ENCODE data around the gene ENTPD2. TPM values are rescaled to one million over a fixed set of nuclear protein-coding genes. Genes with fewer than 3 reads are reported as not detected.

Gene ENTPD2
- total and polyA plus RNA-seq, 9 of the 15 experiments (the other 6 are each of a cell fraction or from before 2014, with no cell fraction given), result 0.04 to 0.60 (median 0.14) TPM; not detected in 4

DNA sequence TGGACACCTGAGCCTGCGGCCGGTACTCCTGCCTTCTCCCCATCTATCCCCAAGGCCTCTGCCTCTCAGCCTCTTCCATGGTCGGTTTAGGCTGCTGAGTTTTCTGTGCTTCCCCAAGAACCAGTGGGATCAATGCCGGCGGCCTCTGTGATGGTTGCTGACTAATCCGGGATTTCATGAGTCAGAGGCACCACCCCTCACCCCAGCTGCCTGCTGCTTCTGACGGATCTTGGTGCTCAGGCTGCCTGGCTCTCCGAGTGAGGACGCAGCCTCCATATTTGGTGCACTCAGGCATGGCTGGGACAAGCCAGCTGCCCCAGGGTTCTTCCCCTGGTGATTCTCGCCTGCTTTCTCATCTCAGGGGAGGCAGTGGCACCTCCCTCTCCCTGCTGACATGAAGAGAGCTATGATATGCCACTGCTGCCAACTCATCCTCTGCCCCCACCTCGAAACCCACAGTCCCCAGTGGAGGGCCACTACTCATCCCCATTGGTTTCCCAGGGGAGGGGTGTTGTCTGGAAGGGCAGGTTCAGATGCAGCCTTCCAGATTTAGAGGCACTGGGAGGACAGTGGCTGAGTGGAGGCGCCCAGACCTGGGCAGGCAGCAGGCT is 29.6 kb upstream of the ENTPD2 start (continued):
- TF ChIP-seq CEBPG (CRISPR knock-in tag; IDR thresholded peaks at IDR 0.05) (no peak), CEBPG (tag; conservative IDR thresholded peaks at IDR 0.05 in 1 of 2, IDR thresholded peaks at IDR 0.05 in 1 of 2) (no peak), PRMT5 (CRISPR knock-in tag; IDR thresholded peaks at IDR 0.05) (no peak), CTBP1 (IDR thresholded peaks at IDR 0.05; ENCODE audit: borderline replicate concordance) (peak; percentile 46; the same call in 1 of the 2 replicates), HDAC1 (IDR thresholded peaks at IDR 0.05) (peak in 1 of 2 experiments; percentile 30; a peak in 1 of 4 replicates), ZNF134 (CRISPR knock-in tag; conservative IDR thresholded peaks at IDR 0.05) (peak; percentile 77), SAFB2 (IDR thresholded peaks at IDR 0.05; ENCODE audit: borderline replicate concordance, low read depth, low read length, severe bottlenecking) (no peak), E2F3 (CRISPR knock-in tag; IDR thresholded peaks at IDR 0.05) (no peak), SAP30 (IDR thresholded peaks at IDR 0.05; ENCODE audit: borderline replicate concordance, insufficient read depth, low read depth, low read length, poor library complexity, severe bottlenecking) (no peak), KDM5B (IDR thresholded peaks at IDR 0.05; ENCODE audit: insufficient replicate concordance, low read depth, low read length) (peak; percentile 44), ZNF561 (CRISPR knock-in tag; conservative IDR thresholded peaks at IDR 0.05) (no peak), LEF1 (IDR thresholded peaks at IDR 0.05) (0 out of 2 replicates have a peak, but pooled peaks have one; percentile 31), POLR2A (conservative IDR thresholded peaks at IDR 0.05) (0 out of 2 replicates have a peak, but pooled peaks have one; percentile 22), CBFB (CRISPR knock-in tag; IDR thresholded peaks at IDR 0.05) (no peak), KLF1 (tag; IDR thresholded peaks at IDR 0.05) (no peak), SMARCA4 (IDR thresholded peaks at IDR 0.05) (peak; percentile 64), ZNF23 (CRISPR knock-in tag; IDR thresholded peaks at IDR 0.05) (no peak), MAFK (IDR thresholded peaks at IDR 0.05; ENCODE audit: low read length) (peak; percentile 67), NFYB (IDR thresholded peaks at IDR 0.05; ENCODE audit: extremely low read depth, insufficient read length) (no peak)
- TF ChIP-seq, protein P1, sequence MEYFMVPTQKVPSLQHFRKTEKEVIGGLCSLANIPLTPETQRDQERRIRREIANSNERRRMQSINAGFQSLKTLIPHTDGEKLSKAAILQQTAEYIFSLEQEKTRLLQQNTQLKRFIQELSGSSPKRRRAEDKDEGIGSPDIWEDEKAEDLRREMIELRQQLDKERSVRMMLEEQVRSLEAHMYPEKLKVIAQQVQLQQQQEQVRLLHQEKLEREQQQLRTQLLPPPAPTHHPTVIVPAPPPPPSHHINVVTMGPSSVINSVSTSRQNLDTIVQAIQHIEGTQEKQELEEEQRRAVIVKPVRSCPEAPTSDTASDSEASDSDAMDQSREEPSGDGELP (CRISPR knock-in tag; IDR thresholded peaks at IDR 0.05; ENCODE audit: borderline replicate concordance), result peak; percentile 84
- TF ChIP-seq, protein P2, sequence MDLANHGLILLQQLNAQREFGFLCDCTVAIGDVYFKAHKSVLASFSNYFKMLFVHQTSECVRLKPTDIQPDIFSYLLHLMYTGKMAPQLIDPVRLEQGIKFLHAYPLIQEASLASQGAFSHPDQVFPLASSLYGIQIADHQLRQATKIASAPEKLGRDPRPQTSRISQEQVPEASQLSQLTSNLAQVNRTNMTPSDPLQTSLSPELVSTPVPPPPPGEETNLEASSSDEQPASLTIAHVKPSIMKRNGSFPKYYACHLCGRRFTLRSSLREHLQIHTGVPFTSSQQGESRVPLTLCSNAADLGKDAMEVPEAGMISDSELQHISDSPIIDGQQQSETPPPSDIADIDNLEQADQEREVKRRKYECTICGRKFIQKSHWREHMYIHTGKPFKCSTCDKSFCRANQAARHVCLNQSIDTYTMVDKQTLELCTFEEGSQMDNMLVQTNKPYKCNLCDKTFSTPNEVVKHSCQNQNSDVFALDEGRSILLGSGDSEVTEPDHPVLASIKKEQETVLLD (IDR thresholded peaks at IDR 0.05), result 0 out of 2 replicates have a peak, but pooled peaks have one; percentile 34
- TF ChIP-seq, protein P3, sequence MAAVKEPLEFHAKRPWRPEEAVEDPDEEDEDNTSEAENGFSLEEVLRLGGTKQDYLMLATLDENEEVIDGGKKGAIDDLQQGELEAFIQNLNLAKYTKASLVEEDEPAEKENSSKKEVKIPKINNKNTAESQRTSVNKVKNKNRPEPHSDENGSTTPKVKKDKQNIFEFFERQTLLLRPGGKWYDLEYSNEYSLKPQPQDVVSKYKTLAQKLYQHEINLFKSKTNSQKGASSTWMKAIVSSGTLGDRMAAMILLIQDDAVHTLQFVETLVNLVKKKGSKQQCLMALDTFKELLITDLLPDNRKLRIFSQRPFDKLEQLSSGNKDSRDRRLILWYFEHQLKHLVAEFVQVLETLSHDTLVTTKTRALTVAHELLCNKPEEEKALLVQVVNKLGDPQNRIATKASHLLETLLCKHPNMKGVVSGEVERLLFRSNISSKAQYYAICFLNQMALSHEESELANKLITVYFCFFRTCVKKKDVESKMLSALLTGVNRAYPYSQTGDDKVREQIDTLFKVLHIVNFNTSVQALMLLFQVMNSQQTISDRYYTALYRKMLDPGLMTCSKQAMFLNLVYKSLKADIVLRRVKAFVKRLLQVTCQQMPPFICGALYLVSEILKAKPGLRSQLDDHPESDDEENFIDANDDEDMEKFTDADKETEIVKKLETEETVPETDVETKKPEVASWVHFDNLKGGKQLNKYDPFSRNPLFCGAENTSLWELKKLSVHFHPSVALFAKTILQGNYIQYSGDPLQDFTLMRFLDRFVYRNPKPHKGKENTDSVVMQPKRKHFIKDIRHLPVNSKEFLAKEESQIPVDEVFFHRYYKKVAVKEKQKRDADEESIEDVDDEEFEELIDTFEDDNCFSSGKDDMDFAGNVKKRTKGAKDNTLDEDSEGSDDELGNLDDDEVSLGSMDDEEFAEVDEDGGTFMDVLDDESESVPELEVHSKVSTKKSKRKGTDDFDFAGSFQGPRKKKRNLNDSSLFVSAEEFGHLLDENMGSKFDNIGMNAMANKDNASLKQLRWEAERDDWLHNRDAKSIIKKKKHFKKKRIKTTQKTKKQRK (IDR thresholded peaks at IDR 0.05; ENCODE audit: borderline replicate concordance, low read depth, low read length), result no peak
- TF ChIP-seq, protein P4, sequence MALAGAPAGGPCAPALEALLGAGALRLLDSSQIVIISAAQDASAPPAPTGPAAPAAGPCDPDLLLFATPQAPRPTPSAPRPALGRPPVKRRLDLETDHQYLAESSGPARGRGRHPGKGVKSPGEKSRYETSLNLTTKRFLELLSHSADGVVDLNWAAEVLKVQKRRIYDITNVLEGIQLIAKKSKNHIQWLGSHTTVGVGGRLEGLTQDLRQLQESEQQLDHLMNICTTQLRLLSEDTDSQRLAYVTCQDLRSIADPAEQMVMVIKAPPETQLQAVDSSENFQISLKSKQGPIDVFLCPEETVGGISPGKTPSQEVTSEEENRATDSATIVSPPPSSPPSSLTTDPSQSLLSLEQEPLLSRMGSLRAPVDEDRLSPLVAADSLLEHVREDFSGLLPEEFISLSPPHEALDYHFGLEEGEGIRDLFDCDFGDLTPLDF (CRISPR knock-in tag; IDR thresholded peaks at IDR 0.05), result no peak

Data from K562 (cell line).